Measurements from ENCODE around the gene MGMT. TPM values are rescaled to one million over a fixed set of nuclear protein-coding genes. Genes with fewer than 3 reads are reported as not detected.

MGMT gene
- total and polyA plus RNA-seq, 4 experiments from 2014 or later: 18.5 to 31.3 (median 24.4) TPM

DNA sequence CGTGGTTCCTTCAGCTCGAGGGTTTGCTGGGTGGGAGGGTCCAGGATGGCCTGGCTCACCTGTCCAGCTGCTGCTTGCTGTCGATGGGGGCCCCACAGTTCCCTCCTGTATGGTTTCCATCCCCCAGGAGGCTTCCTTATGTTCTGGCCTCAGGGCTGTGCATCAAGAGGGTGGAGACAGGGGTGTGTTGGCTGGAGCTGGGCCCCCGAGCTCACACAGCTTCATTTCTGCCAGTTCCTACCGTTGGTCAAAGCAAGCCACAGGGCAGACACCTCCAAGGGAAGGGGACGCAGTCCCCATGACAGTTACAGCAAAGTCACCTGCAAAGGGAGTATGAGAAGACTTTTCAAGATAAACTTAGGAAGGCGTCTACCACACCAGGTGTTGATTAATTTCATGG is 340.2 kb downstream of the MGMT start:
- no peaks in the 10 kb centered on the region for H3K27me3 ChIP-seq (ENCODE audit: insufficient read depth, low read length)
- no peak overlapping the region for H3K4me3 ChIP-seq (ENCODE audit: low read length in 2 of 2)
- H3K27ac ChIP-seq (ENCODE audit: low read depth, low read length): no peak overlapping the region
- Mint-ChIP-seq H3K9me3 (peaks cover 2 to 62% (median 38%) of the 10 kb centered on the region in 8 donors), H3K4me1 (no peaks in the 10 kb centered on the region), H3K27ac (no peak overlapping the region), H3K4me3 (no peak overlapping the region), H3K27me3 (peaks cover 0 to 2% of the 10 kb centered on the region in 2 donors), H3K36me3 (no peaks in the 10 kb centered on the region)
- no peak for DNase-seq
- no peaks in the 10 kb centered on the region for H3K9me3 ChIP-seq (ENCODE audit: control insufficient read depth in 1 of 2, low read length in 2 of 2)
- POLR2A ChIA-PET (ENCODE audit: partially characterized antibody): no interaction called here
- CTCF ChIA-PET (ENCODE audit: partially characterized antibody): no interaction called here
- intact Hi-C loops (cut with micrococcal nuclease): no loop called here
- H3K36me3 ChIP-seq (ENCODE audit: insufficient read depth, low read length): no peaks in the 10 kb centered on the region
- no peaks in the 10 kb centered on the region for H3K4me1 ChIP-seq (ENCODE audit: insufficient read depth, low read length)

DNA sequence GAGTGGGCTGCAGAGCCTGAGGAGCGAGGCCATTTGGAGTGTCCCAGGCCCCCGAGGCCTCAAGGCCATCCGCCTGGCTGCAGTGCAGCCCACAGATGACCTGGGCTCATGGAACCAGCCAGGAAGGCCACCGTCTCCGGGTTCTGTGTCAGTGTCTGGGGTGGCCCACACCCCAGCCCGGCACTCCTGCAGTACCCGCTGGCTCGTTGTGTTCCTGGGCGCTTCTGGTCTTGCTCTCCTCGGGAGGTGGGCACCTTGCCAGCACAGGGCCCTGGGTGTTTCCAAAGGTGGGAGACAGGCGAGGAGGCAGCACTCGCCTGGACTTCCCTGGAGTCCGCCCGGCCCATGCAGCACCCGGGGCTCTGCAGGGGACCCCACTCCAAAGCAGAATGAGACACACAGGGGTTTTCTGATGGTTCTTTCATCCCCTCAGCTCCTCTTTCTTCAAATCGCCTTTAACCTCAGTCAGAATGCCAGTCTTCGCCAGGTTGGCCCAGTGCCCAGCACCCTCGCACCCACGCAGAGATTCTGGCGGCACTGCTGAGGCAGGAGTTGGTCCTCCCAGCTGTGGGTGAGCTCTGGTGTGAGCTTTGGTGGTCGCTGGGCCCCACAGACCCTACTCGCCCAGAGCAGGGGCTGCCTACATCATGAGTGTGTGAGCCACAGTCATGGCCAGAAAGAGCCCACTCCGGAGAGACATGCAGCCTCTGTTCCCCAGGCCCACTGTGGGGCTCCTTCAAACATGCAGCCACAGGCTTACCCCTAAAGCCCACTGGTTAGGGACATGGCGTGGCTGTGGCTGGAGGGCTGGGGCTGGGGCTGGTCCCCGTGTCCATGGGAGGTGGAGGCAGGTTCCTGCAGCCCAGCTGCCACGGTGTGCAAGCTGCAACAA is 341.3 kb downstream of the MGMT start:
- intact Hi-C loops (cut with micrococcal nuclease): no loop called here
- POLR2A ChIA-PET (ENCODE audit: partially characterized antibody): no interaction called here

GRCh38 chr10:129809431-129809830 is 342.4 kb downstream of the MGMT start:
- H3K27ac ChIP-seq (ENCODE audit: low read depth, low read length): no peak overlapping the region
- no peaks in the 10 kb centered on the region for H3K27me3 ChIP-seq (ENCODE audit: insufficient read depth, low read length)
- Mint-ChIP-seq H3K27me3 (peaks cover 0 to 2% of the 10 kb centered on the region in 2 donors), H3K4me1 (no peaks in the 10 kb centered on the region), H3K36me3 (no peaks in the 10 kb centered on the region), H3K9me3 (peaks cover 2 to 43% (median 19%) of the 10 kb centered on the region in 8 donors), H3K4me3 (no peak overlapping the region), H3K27ac (no peak overlapping the region)
- H3K4me3 ChIP-seq (ENCODE audit: low read length in 2 of 2): no peak overlapping the region
- POLR2A ChIA-PET (ENCODE audit: partially characterized antibody): no interaction called here
- DNase-seq: no peak
- CTCF ChIA-PET (ENCODE audit: partially characterized antibody): no interaction called here
- H3K36me3 ChIP-seq (ENCODE audit: insufficient read depth, low read length): no peaks in the 10 kb centered on the region
- no peaks in the 10 kb centered on the region for H3K4me1 ChIP-seq (ENCODE audit: insufficient read depth, low read length)
- no peaks in the 10 kb centered on the region for H3K9me3 ChIP-seq (ENCODE audit: control insufficient read depth in 1 of 2, low read length in 2 of 2)
- intact Hi-C loops (cut with micrococcal nuclease): no loop called here

More for the DNA sequence above, 341.3 kb downstream of the MGMT start:
- no peaks in the 10 kb centered on the region for H3K4me1 ChIP-seq (ENCODE audit: insufficient read depth, low read length)
- H3K27me3 ChIP-seq (ENCODE audit: insufficient read depth, low read length): no peaks in the 10 kb centered on the region
- CTCF ChIA-PET (ENCODE audit: partially characterized antibody): no interaction called here
- no peaks in the 10 kb centered on the region for H3K9me3 ChIP-seq (ENCODE audit: control insufficient read depth in 1 of 2, low read length in 2 of 2)
- H3K36me3 ChIP-seq (ENCODE audit: insufficient read depth, low read length): no peaks in the 10 kb centered on the region
- Mint-ChIP-seq H3K36me3 (no peaks in the 10 kb centered on the region), H3K27ac (no peak overlapping the region), H3K4me3 (no peak overlapping the region), H3K27me3 (peaks cover 0 to 2% of the 10 kb centered on the region in 2 donors), H3K4me1 (no peaks in the 10 kb centered on the region), H3K9me3 (peaks cover 2 to 54% (median 30%) of the 10 kb centered on the region in 8 donors)
- no peak for DNase-seq
- H3K4me3 ChIP-seq (ENCODE audit: low read length in 2 of 2): no peak overlapping the region
- no peak overlapping the region for H3K27ac ChIP-seq (ENCODE audit: low read depth, low read length)

DNA sequence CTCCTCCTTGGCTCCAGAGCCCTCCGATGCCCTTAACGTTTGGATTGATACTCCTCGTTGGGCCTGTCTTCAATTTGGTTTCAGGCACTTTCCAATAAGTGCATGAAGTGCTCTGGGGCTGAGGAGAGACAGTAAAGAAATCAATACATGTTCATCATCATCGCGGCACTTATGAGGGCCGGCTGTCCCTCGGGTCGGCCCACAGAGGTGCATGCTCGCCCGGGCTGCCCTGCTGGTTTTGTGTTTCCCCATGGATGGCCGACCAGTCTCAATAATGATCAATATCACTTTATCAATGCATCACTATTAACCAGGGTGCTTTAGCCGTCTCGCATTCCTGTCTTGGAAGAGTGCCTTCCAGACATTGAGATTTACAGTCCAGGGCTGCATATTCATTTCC is 342.8 kb downstream of the MGMT start:
- no peak overlapping the region for H3K27ac ChIP-seq (ENCODE audit: low read depth, low read length)
- no peak overlapping the region for H3K4me3 ChIP-seq (ENCODE audit: low read length in 2 of 2)
- no peak overlapping the region for H3K27ac Mint-ChIP-seq
- no peaks in the 10 kb centered on the region for H3K9me3 ChIP-seq (ENCODE audit: control insufficient read depth in 1 of 2, low read length in 2 of 2)
- intact Hi-C loops (cut with micrococcal nuclease): no loop called here
- no peak for DNase-seq
- H3K4me3 Mint-ChIP-seq: no peak overlapping the region
- no peaks in the 10 kb centered on the region for H3K4me1 Mint-ChIP-seq
- ChIA-PET CTCF (ENCODE audit: partially characterized antibody) (no interaction called here), POLR2A (ENCODE audit: partially characterized antibody) (no interaction called here)
- peaks cover 0 to 2% of the 10 kb centered on the region in 2 donors for H3K27me3 Mint-ChIP-seq
- H3K9me3 Mint-ChIP-seq: peaks cover 2 to 42% (median 17%) of the 10 kb centered on the region in 8 donors
- no peaks in the 10 kb centered on the region for H3K27me3 ChIP-seq (ENCODE audit: insufficient read depth, low read length)
- no peaks in the 10 kb centered on the region for H3K4me1 ChIP-seq (ENCODE audit: insufficient read depth, low read length)
- H3K36me3 ChIP-seq (ENCODE audit: insufficient read depth, low read length): no peaks in the 10 kb centered on the region
- no peaks in the 10 kb centered on the region for H3K36me3 Mint-ChIP-seq

DNA sequence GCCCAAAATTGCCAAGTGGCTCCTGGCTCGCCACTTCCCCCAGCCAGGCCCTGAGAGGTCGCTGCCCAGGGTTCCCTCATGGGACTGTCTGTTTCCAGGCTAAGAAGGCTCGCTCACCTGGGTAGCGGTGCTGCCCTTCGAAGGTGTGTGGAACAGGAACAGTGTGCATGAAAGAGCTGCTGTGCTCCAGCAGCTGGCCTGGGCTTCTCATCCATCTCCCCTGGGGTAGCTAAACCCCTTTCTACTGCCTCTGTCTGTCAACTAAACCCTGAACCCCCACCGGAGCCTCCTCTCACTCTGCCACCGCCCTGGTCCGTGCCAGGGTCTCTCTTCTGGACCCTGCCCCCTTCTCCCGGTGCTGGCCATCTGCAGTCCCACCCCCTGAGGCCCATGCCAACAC is 344.2 kb downstream of the MGMT start:
- peaks cover 0 to 2% of the 10 kb centered on the region in 2 donors for H3K27me3 Mint-ChIP-seq
- no peaks in the 10 kb centered on the region for H3K9me3 ChIP-seq (ENCODE audit: control insufficient read depth in 1 of 2, low read length in 2 of 2)
- no peak for DNase-seq
- H3K4me3 Mint-ChIP-seq: no peak overlapping the region
- no peak overlapping the region for H3K27ac Mint-ChIP-seq
- no peak overlapping the region for H3K27ac ChIP-seq (ENCODE audit: low read depth, low read length)
- no peaks in the 10 kb centered on the region for H3K36me3 Mint-ChIP-seq
- no peaks in the 10 kb centered on the region for H3K27me3 ChIP-seq (ENCODE audit: insufficient read depth, low read length)
- intact Hi-C loops (cut with micrococcal nuclease): no loop called here
- ChIA-PET POLR2A (ENCODE audit: partially characterized antibody) (no interaction called here), CTCF (ENCODE audit: partially characterized antibody) (no interaction called here)
- H3K36me3 ChIP-seq (ENCODE audit: insufficient read depth, low read length): no peaks in the 10 kb centered on the region
- H3K9me3 Mint-ChIP-seq: peaks cover 2 to 32% (median 9%) of the 10 kb centered on the region in 8 donors
- H3K4me3 ChIP-seq (ENCODE audit: low read length in 2 of 2): no peak overlapping the region
- H3K4me1 ChIP-seq (ENCODE audit: insufficient read depth, low read length): no peaks in the 10 kb centered on the region
- no peaks in the 10 kb centered on the region for H3K4me1 Mint-ChIP-seq

DNA sequence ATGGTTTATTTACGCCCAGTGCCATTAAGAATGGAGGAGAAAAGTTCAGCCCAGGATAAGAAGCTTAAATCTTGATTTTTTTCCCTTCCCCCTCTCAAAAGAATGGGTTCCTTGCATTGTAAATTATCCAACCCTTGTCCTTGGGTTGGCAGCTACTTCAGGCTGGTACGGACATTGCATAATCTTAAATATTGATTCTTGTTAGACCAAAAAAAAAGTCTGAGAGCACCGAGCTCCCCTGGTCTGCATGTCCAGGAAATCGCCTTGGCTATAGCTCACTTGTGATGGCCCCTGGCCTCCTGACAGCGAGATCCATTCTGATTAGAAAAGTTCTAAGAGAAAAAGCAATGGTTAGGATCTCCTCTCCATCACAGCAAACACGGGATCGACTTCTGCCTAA is 345.4 kb downstream of the MGMT start:
- no peaks in the 10 kb centered on the region for H3K36me3 Mint-ChIP-seq
- H3K4me3 Mint-ChIP-seq: no peak overlapping the region
- ChIA-PET POLR2A (ENCODE audit: partially characterized antibody) (no interaction called here), CTCF (ENCODE audit: partially characterized antibody) (no interaction called here)
- H3K9me3 Mint-ChIP-seq: peaks cover 0 to 21% (median 3%) of the 10 kb centered on the region in 8 donors
- no peak overlapping the region for H3K27ac ChIP-seq (ENCODE audit: low read depth, low read length)
- H3K36me3 ChIP-seq (ENCODE audit: insufficient read depth, low read length): no peaks in the 10 kb centered on the region
- no peak overlapping the region for H3K27ac Mint-ChIP-seq
- DNase-seq: no peak
- H3K27me3 ChIP-seq (ENCODE audit: insufficient read depth, low read length): no peaks in the 10 kb centered on the region
- H3K4me3 ChIP-seq (ENCODE audit: low read length in 2 of 2): no peak overlapping the region
- H3K27me3 Mint-ChIP-seq: peaks cover 0 to 2% of the 10 kb centered on the region in 2 donors
- no peaks in the 10 kb centered on the region for H3K4me1 ChIP-seq (ENCODE audit: insufficient read depth, low read length)
- H3K9me3 ChIP-seq (ENCODE audit: control insufficient read depth in 1 of 2, low read length in 2 of 2): no peaks in the 10 kb centered on the region
- intact Hi-C loops (cut with micrococcal nuclease): no loop called here
- H3K4me1 Mint-ChIP-seq: no peaks in the 10 kb centered on the region

- Mint-ChIP-seq H3K9me3 (peaks cover 0 to 29% (median 9%) of the 10 kb centered on the region in 8 donors), H3K27ac (no peak overlapping the region), H3K4me3 (no peak overlapping the region), H3K36me3 (no peaks in the 10 kb centered on the region), H3K27me3 (peaks cover 0 to 2% of the 10 kb centered on the region in 2 donors), H3K4me1 (no peaks in the 10 kb centered on the region)
- CTCF ChIA-PET (ENCODE audit: partially characterized antibody): no interaction called here
- intact Hi-C loops (cut with micrococcal nuclease): no loop called here
- POLR2A ChIA-PET (ENCODE audit: partially characterized antibody): no interaction called here
- no peaks in the 10 kb centered on the region for H3K4me1 ChIP-seq (ENCODE audit: insufficient read depth, low read length)
- H3K9me3 ChIP-seq (ENCODE audit: control insufficient read depth in 1 of 2, low read length in 2 of 2): no peaks in the 10 kb centered on the region
- H3K36me3 ChIP-seq (ENCODE audit: insufficient read depth, low read length): no peaks in the 10 kb centered on the region
- H3K4me3 ChIP-seq (ENCODE audit: low read length in 2 of 2): no peak overlapping the region
- H3K27ac ChIP-seq (ENCODE audit: low read depth, low read length): no peak overlapping the region
- H3K27me3 ChIP-seq (ENCODE audit: insufficient read depth, low read length): no peaks in the 10 kb centered on the region
- DNase-seq: no peak
Observed at GRCh38 chr10:129814681-129815646, 347.9 kb downstream of the MGMT start.

Data from CD4-positive, alpha-beta memory T cell (primary cell).